Endothelial cell of umbilical vein (primary cell): Measurements from ENCODE around the gene RAD51B.

ENCODE experiments used
- CTCF ChIP-seq, 2 donors: IDR thresholded peaks; 1 replicate in 1 of 2; 2 replicates in 1 of 2; pipeline ENCODE4 v1.5.1; 2011; ENCODE audit warnings: low read length in 2 of 2, mild to moderate bottlenecking in 2 of 2, moderate library complexity in 2 of 2, control low read depth in 1 of 2, inconsistent platforms in 1 of 2, low read depth in 1 of 2; ENCODE audit not compliant: insufficient read depth in 1 of 2; ENCODE audit errors: extremely low read depth in 1 of 2
- JUN ChIP-seq: IDR thresholded peaks from 2 replicates; pipeline ENCODE4 v1.6.1; 2011; ENCODE audit warnings: borderline replicate concordance, low read depth; ENCODE audit not compliant: insufficient read length, insufficient read depth
- POLR2A ChIP-seq: IDR thresholded peaks from 2 replicates; pipeline ENCODE4 v1.6.1; 2012; ENCODE audit warnings: low read depth, mild to moderate bottlenecking, control low read depth, low read length

- TF ChIP-seq JUN (no peak), POLR2A (no peak), CTCF (IDR thresholded peaks at IDR 0.05; ENCODE audit: extremely low read depth in 1 of 2, insufficient read depth in 1 of 2, low read depth in 1 of 2, low read length in 2 of 2) (no peak)
These were observed 284.9 kb downstream of the RAD51B start for GRCh38 chr14:68104518-68104917.
